Lower leg skin (tissue), 3 donors: ENCODE measurements around the gene THBS2.

Experiments
- CTCF ChIP-seq, 3 donors: fragments of 450-650 bp; IDR thresholded peaks; one replicate each; pipeline ENCODE4 v1.5.1; 2016; ENCODE audit warnings: antibody characterized with exemption in 3 of 3, mild to moderate bottlenecking in 3 of 3, moderate library complexity in 2 of 3
- POLR2A ChIP-seq, 2 donors: fragments of 450-650 bp; IDR thresholded peaks; one replicate each; pipeline ENCODE4 v1.6.1; 2016 to 2017; ENCODE audit warnings: antibody characterized with exemption in 2 of 2, mild to moderate bottlenecking in 1 of 2, moderate library complexity in 1 of 2

- no peak for TF ChIP-seq CTCF (IDR thresholded peaks at IDR 0.05)
- no peak for TF ChIP-seq POLR2A (IDR thresholded peaks at IDR 0.05)
Observed at GRCh38 chr6:169225887-169226286, 27.8 kb downstream of the THBS2 start.
